HUES64 (cell line): ENCODE measurements around the gene GPD1L.

Experiments
- H3K27ac ChIP-seq: 2 replicates; pipeline ENCODE4 v1.7.0; 2013; ENCODE audit warnings: low read depth, low read length, inconsistent platforms
- H3K27me3 ChIP-seq: 2 replicates; pipeline ENCODE4 v1.6.1; 2013; ENCODE audit warnings: mild to moderate bottlenecking, low read length; ENCODE audit not compliant: insufficient read depth
- H3K36me3 ChIP-seq: 2 replicates; pipeline ENCODE4 v1.6.1; 2013; ENCODE audit warnings: mild to moderate bottlenecking, low read length; ENCODE audit not compliant: insufficient read depth
- H3K4me1 ChIP-seq: 2 replicates; pipeline ENCODE4 v1.6.1; 2013; ENCODE audit warnings: mild to moderate bottlenecking, low read length, moderate library complexity; ENCODE audit not compliant: insufficient read depth
- H3K4me3 ChIP-seq: 2 replicates; pipeline ENCODE4 v1.5.1; 2013; ENCODE audit warnings: mild to moderate bottlenecking, low read length, moderate library complexity
- H3K9ac ChIP-seq: 2 replicates; pipeline ENCODE4 v1.6.1; 2013; ENCODE audit warnings: mild to moderate bottlenecking, low read depth, low read length
- H3K9me3 ChIP-seq: 2 replicates; pipeline ENCODE4 v1.6.1; 2013; ENCODE audit warnings: low read depth, low read length; ENCODE audit not compliant: insufficient read depth
- WGBS: fragments of 150-250, 120-280 bp; methylation state at CpG from one replicate; pipeline ENCODE4 v1.1.7; 2013; ENCODE audit warnings: missing lambda C conversion rate; 5-methylcytosine and 5-hydroxymethylcytosine counted together

GPD1L gene

GRCh38 chr3:32157600-32158264, 51.3 kb downstream of the GPD1L start:
- no peaks in the 10 kb centered on the region for H3K9me3 ChIP-seq
- H3K4me3 ChIP-seq, result no peak overlapping the region
- no peak overlapping the region for H3K27ac ChIP-seq
- no peaks in the 10 kb centered on the region for H3K27me3 ChIP-seq
- H3K36me3 ChIP-seq, result no peaks in the 10 kb centered on the region
- no peak overlapping the region for H3K9ac ChIP-seq
- 92% methylated on average over 6 of the region's 7 CpGs for WGBS
- H3K4me1 ChIP-seq, result no peaks in the 10 kb centered on the region

GRCh38 chr3:32160706-32161214, 54.3 kb downstream of the GPD1L start:
- Histone ChIP-seq H3K27me3 (no peaks in the 10 kb centered on the region), H3K4me3 (no peak overlapping the region), H3K9ac (no peak overlapping the region), H3K27ac (no peak overlapping the region), H3K4me1 (no peaks in the 10 kb centered on the region), H3K9me3 (0 out of 2 replicates have a peak, but pooled peaks cover 3% of the 10 kb centered on the region), H3K36me3 (no peaks in the 10 kb centered on the region)
- 67% methylated on average over 3 of the region's 3 CpGs for WGBS

DNA sequence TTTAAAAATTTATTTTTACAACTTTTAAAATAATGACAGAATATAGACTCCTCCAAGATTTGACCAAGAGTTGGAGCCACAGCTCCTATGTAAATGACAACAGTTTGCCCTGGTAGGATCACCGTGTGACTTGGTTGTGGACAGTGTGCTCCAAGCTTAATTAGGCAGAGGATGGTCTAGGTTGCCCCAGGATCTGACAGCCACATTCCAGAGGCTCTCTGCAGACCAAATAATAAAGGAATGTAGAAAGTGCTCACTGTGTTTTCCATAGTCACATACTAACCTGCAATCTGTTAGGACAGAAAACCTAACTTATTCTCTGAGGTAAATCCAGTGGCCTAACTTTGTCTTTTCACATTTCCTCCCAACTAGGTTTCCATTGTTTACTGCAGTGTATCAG, 59.0 kb downstream of the GPD1L start:
- 90% methylated on average over 1 of the region's 1 CpG for WGBS
- H3K36me3 ChIP-seq, result no peaks in the 10 kb centered on the region
- H3K27ac ChIP-seq, result no peak overlapping the region
- 0 out of 2 replicates have a peak, but pooled peaks cover 14% of the 10 kb centered on the region for H3K9me3 ChIP-seq
- no peaks in the 10 kb centered on the region for H3K27me3 ChIP-seq
- H3K4me3 ChIP-seq, result no peak overlapping the region
- no peak overlapping the region for H3K9ac ChIP-seq
- H3K4me1 ChIP-seq, result no peaks in the 10 kb centered on the region

DNA sequence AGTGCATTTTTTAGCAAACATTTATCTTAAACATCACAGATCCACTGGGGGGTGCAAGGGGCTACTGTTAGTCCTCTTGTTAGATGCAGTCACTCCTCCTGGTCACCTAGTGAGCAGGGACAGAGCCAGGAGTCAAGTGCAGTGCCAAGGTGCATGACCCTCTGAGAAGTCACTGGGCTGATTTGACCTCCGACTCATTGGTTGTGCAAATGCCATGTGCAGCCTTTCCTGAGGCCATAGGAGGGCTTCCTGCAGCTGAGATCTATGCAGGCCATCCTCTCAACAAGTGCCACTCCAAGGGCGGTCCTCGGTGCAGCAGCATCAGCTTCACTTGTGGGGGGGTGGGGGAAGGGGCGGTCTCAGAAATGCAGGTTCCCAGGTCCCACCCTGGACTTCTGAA, 60.2 kb downstream of the GPD1L start:
- H3K9ac ChIP-seq, result no peak overlapping the region
- no peak overlapping the region for H3K4me3 ChIP-seq
- WGBS, result over 99% methylated on average over 4 of the region's 4 CpGs
- H3K36me3 ChIP-seq, result no peaks in the 10 kb centered on the region
- H3K9me3 ChIP-seq, result peaks cover 25% of the 10 kb centered on the region
- no peak overlapping the region for H3K27ac ChIP-seq
- H3K27me3 ChIP-seq, result no peaks in the 10 kb centered on the region
- no peaks in the 10 kb centered on the region for H3K4me1 ChIP-seq

DNA sequence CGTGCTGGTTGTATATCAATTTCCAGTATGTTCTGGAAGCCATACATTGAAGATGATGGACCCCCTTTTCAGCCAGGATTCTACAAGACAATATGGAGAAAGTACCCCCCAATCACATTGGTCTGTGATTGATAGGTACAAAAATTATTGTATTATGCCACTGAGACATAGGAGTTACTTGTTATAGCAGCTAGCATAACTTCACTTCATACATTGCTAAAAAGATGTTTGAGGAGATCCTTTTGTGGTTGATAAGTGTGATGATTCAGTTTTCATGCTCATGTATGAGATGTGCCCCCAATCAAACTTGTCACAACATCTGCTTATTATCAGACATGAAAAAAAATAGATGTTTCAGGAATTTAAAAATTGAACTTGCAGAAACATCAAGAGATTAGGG, 66.0 kb downstream of the GPD1L start:
- H3K27ac ChIP-seq, result no peak overlapping the region
- no peak overlapping the region for H3K9ac ChIP-seq
- no peaks in the 10 kb centered on the region for H3K36me3 ChIP-seq
- H3K9me3 ChIP-seq, result peaks cover 29% of the 10 kb centered on the region
- WGBS, result 100% methylated on average over 1 of the region's 1 CpG
- H3K4me1 ChIP-seq, result no peaks in the 10 kb centered on the region
- H3K4me3 ChIP-seq, result no peak overlapping the region
- no peaks in the 10 kb centered on the region for H3K27me3 ChIP-seq

DNA sequence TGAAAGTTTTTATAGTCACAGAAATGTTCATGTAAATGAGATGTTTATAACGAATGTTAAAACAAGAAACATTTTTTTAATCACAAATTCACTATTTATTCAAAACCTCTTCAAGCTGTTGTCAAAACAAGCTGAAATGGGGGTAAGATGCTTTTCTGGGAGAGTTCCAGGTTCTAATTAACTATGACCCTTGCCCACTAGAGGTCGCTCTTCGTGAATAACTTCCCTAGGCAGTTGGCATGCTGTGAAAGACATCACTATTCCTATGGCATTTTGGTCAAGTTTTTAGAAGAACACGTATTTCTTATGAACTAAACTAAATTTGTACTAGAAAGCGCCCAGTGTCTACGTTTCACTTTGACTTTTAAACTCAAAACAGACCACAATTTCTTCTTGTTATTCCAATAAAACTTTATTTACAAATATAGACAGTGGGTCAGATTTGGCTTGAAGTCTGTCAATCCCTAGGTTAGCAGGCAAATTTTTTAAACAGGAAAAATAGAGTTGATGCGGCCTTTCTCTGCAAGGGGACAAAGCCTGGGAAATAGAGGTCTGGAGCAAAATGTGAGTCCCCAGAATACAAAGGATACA, 69.3 kb downstream of the GPD1L start:
- H3K9ac ChIP-seq, result no peak overlapping the region
- H3K4me1 ChIP-seq, result no peaks in the 10 kb centered on the region
- no peaks in the 10 kb centered on the region for H3K27me3 ChIP-seq
- H3K9me3 ChIP-seq, result peaks cover 16% of the 10 kb centered on the region
- 19% methylated on average over 6 of the region's 7 CpGs for WGBS
- H3K27ac ChIP-seq, result no peak overlapping the region
- no peaks in the 10 kb centered on the region for H3K36me3 ChIP-seq
- H3K4me3 ChIP-seq, result no peak overlapping the region

GRCh38 chr3:32176989-32177701, 70.7 kb downstream of the GPD1L start:
- H3K9me3 ChIP-seq, result peaks cover 2% of the 10 kb centered on the region; the same call in 1 of the 2 replicates
- no peak overlapping the region for H3K4me3 ChIP-seq
- no peak overlapping the region for H3K27ac ChIP-seq
- H3K4me1 ChIP-seq, result no peaks in the 10 kb centered on the region
- no peak overlapping the region for H3K9ac ChIP-seq
- no peaks in the 10 kb centered on the region for H3K36me3 ChIP-seq
- 44% methylated on average over 9 of the region's 9 CpGs for WGBS
- no peaks in the 10 kb centered on the region for H3K27me3 ChIP-seq

DNA sequence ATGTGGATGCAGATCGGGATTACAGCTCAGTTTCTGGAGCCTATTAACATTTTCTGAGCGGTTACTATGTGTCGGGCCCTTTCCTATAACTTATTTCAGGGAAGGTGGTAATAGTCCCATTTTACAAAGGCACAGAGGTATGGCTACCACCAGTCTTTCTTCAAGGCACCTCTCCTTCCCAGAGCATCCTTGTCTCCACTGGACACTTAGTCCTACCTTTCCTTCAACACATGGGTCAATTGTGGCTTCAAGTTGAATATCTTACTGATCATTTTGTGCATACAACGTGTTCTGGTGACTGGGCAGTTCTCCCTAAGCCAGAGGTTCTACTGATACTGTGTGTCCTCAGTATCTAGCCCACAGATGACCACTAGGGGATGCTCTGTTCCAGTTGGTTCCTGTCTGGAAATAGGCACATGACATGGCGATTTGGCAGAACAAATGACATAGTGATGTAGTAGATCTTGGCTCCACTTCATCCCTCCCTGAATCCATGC, 71.3 kb downstream of the GPD1L start:
- H3K9me3 ChIP-seq, result no peaks in the 10 kb centered on the region
- H3K9ac ChIP-seq, result no peak overlapping the region
- H3K4me3 ChIP-seq, result no peak overlapping the region
- no peaks in the 10 kb centered on the region for H3K36me3 ChIP-seq
- 57% methylated on average over 5 of the region's 5 CpGs for WGBS
- H3K27ac ChIP-seq, result no peak overlapping the region
- no peaks in the 10 kb centered on the region for H3K4me1 ChIP-seq
- H3K27me3 ChIP-seq, result no peaks in the 10 kb centered on the region

- no peak overlapping the region for H3K4me3 ChIP-seq
- WGBS, result 93% methylated on average over 7 of the region's 7 CpGs
- no peaks in the 10 kb centered on the region for H3K27me3 ChIP-seq
- H3K27ac ChIP-seq, result no peak overlapping the region
- H3K4me1 ChIP-seq, result no peaks in the 10 kb centered on the region
- no peaks in the 10 kb centered on the region for H3K9me3 ChIP-seq
- no peaks in the 10 kb centered on the region for H3K36me3 ChIP-seq
- H3K9ac ChIP-seq, result no peak overlapping the region
These were observed 73.8 kb downstream of the GPD1L start for GRCh38 chr3:32180141-32180784.

DNA sequence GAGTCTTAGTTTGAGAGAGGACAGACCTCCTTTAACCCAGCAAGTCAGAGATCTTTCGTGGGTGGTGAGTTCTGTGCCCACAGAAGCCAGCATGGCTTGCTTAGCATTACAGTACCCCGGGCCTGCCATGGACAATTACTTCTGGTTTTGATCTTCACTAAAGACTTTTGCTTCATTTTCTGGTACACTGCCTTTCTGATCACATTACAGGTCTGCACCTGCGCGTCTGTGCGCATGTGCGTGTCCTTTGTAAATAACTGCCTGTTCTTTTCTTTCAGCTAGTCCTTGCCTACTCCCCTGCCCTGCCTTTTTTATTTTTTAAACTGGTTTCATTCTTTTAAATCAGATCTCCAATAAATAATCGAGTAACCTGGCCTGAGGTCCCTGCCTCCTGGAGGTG, 74.9 kb downstream of the GPD1L start:
- H3K27ac ChIP-seq, result no peak overlapping the region
- H3K9ac ChIP-seq, result no peak overlapping the region
- 91% methylated on average over 7 of the region's 7 CpGs for WGBS
- no peaks in the 10 kb centered on the region for H3K27me3 ChIP-seq
- H3K36me3 ChIP-seq, result no peaks in the 10 kb centered on the region
- no peaks in the 10 kb centered on the region for H3K4me1 ChIP-seq
- no peaks in the 10 kb centered on the region for H3K9me3 ChIP-seq
- H3K4me3 ChIP-seq, result no peak overlapping the region

DNA sequence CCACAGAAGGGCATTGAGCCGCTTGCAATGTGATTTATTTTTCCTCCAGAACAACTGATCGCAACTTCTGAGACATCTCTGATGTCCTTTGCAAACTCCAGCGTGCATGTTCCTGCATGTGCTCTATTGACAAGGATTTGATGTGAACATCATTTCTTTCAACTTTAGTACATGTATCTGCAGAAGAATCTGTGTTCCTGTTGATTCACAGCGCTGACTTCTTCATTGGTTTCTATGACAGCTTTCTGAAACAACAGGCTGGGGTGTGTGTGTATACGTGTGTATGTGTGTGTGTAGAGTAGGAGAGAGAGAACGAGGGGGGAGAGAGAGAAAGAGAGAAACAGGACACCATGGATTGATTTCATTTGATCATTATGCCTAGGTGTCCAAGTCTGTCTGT, 75.4 kb downstream of the GPD1L start:
- no peaks in the 10 kb centered on the region for H3K36me3 ChIP-seq
- 85% methylated on average over 6 of the region's 6 CpGs for WGBS
- H3K27me3 ChIP-seq, result no peaks in the 10 kb centered on the region
- H3K27ac ChIP-seq, result no peak overlapping the region
- H3K9ac ChIP-seq, result no peak overlapping the region
- H3K4me3 ChIP-seq, result no peak overlapping the region
- no peaks in the 10 kb centered on the region for H3K9me3 ChIP-seq
- H3K4me1 ChIP-seq, result no peaks in the 10 kb centered on the region
